GM12878 (cell line): ENCODE data around the gene NRG2. TPM values are rescaled to one million over a fixed set of nuclear protein-coding genes. Genes with fewer than 3 reads are reported as not detected.

Experiments
- ATAC-seq: fragments of 200-7000 bp; cut with Tn5 transposase; 3 replicates; pipeline ENCODE4 v1.9.1; 2020; ENCODE audit warnings: mild to moderate bottlenecking, moderate library complexity
- BruUV-seq: library from RNA; stranded (reverse); fragments of 400-500 nt; replicated peaks from 2 replicates; lab custom pipeline; 2021; lab: Mats Ljungman, UMichigan
- CTCF ChIA-PET: fragments of 300-600 bp; sonication (Branson Sonifier 250); formaldehyde crosslinking; extraction: SDS; loops from one replicate; lab custom pipeline; 2021; ENCODE audit warnings: inconsistent platforms; lab: Yijun Ruan, JAX
- POLR2A ChIA-PET: fragments of 350-600 bp; formaldehyde crosslinking; extraction: SDS; loops from one replicate; lab custom pipeline; 2021; ENCODE audit warnings: inconsistent platforms; lab: Charles Lee
- RAD21 ChIA-PET: fragments of 300-600 bp; sonication (Branson Sonifier 250); formaldehyde crosslinking; loops from one replicate; lab custom pipeline; 2023; ENCODE audit warnings: antibody characterized with exemption; ENCODE audit not compliant: unreplicated experiment; lab: Charles Lee
- SMC1A ChIA-PET: fragments of 300-600 bp; sonication (Branson Sonifier 250); formaldehyde crosslinking; loops from one replicate; lab custom pipeline; 2023; ENCODE audit not compliant: unreplicated experiment, uncharacterized antibody; lab: Charles Lee
- DNase-seq: peaks from one replicate; pipeline ENCODE4 v3.0.0-alpha.2; 2011; ENCODE audit warnings: low read depth, low spot score
- FAIRE-seq: peaks from 3 replicates; lab custom pipeline; 2011; peaks lifted over from hg19 to GRCh38; lab: Jason Lieb, UNC
- H2AFZ ChIP-seq: 2 replicates; pipeline ENCODE4 v1.6.0; 2011; ENCODE audit warnings: low read depth, low read length, control low read depth; ENCODE audit not compliant: control insufficient read depth
- H3K27ac ChIP-seq: 2 replicates; pipeline ENCODE4 v1.5.1; 2011; ENCODE audit warnings: control low read depth; ENCODE audit not compliant: control insufficient read depth, insufficient read depth
- H3K27me3 ChIP-seq, 2 experiments: replicated peaks in 1 of 2; 2 replicates each; pipeline versions ENCODE4 v1.6.0 to v1.6.1; 2011; ENCODE audit warnings: low read length in 1 of 2; ENCODE audit not compliant: control insufficient read depth in 2 of 2, insufficient read depth in 2 of 2
- H3K36me3 ChIP-seq, 2 experiments: 2 replicates each; pipeline ENCODE4 v1.5.1; 2011; ENCODE audit warnings: low read length in 1 of 2; ENCODE audit not compliant: control insufficient read depth in 2 of 2, insufficient read depth in 2 of 2
- H3K4me1 ChIP-seq: 2 replicates; pipeline ENCODE4 v1.6.1; 2011; ENCODE audit warnings: mild to moderate bottlenecking, low read length, moderate library complexity, mixed read lengths; ENCODE audit not compliant: control insufficient read depth, insufficient read depth
- H3K4me2 ChIP-seq: 2 replicates; pipeline ENCODE4 v1.6.0; 2011; ENCODE audit warnings: control low read depth; ENCODE audit not compliant: control insufficient read depth, insufficient read depth
- H3K4me3 ChIP-seq: fragments of 200-600 bp; sonication (generic); 2 replicates; pipeline ENCODE4 v1.5.1; 2016
- H3K79me2 ChIP-seq: 2 replicates; pipeline ENCODE4 v1.6.0; 2011; ENCODE audit warnings: low read length; ENCODE audit not compliant: control insufficient read depth, insufficient read depth
- H3K9ac ChIP-seq: 2 replicates; pipeline ENCODE4 v1.8.0; 2011; ENCODE audit warnings: low read length, control low read depth, mixed read lengths; ENCODE audit not compliant: control insufficient read depth, insufficient read depth
- H3K9me3 ChIP-seq: replicated peaks from 3 replicates; pipeline ENCODE4 v1.5.1; 2011; ENCODE audit warnings: mild to moderate bottlenecking, low read length; ENCODE audit not compliant: control insufficient read depth, insufficient read depth
- H4K20me1 ChIP-seq: 2 replicates; pipeline ENCODE4 v1.6.0; 2011; ENCODE audit not compliant: control insufficient read depth, insufficient read depth
- ATF7 ChIP-seq: fragments of 450-650 bp; IDR thresholded peaks from 2 replicates; pipeline ENCODE4 v1.6.1; 2016; ENCODE audit warnings: low read depth, mild to moderate bottlenecking
- BCL11A ChIP-seq: IDR thresholded peaks from 2 replicates; pipeline ENCODE4 v1.6.1; 2011; ENCODE audit warnings: low read depth, low read length
- BRCA1 ChIP-seq: IDR thresholded peaks from 2 replicates; pipeline ENCODE4 v1.6.1; 2011; ENCODE audit warnings: low read depth, low read length, improper control_type of control experiment
- CBX5 ChIP-seq: sonication (generic); IDR thresholded peaks from 2 replicates; pipeline ENCODE4 v1.6.1; 2016; ENCODE audit warnings: low read depth, moderate library complexity, mild to moderate bottlenecking, inconsistent platforms
- EED ChIP-seq: sonication (generic); IDR thresholded peaks from 2 replicates; pipeline ENCODE4 v1.6.1; 2016; ENCODE audit warnings: antibody characterized with exemption, low read depth
- GATAD2B ChIP-seq: fragments of 450-650 bp; conservative IDR thresholded peaks from 2 replicates; pipeline ENCODE4 v1.6.1; 2017; ENCODE audit warnings: low read depth, mild to moderate bottlenecking, moderate library complexity
- HDAC2 ChIP-seq: fragments of 200-600 bp; sonication (generic); IDR thresholded peaks from 2 replicates; pipeline ENCODE4 v1.6.1; 2017
- IKZF2 ChIP-seq, 2 experiments: fragments of 450-650 bp; IDR thresholded peaks; 2 replicates each; pipeline ENCODE4 v1.6.1; 2017; ENCODE audit warnings: mild to moderate bottlenecking in 2 of 2, moderate library complexity in 2 of 2
- JUND ChIP-seq: IDR thresholded peaks from 2 replicates; pipeline ENCODE4 v1.6.1; 2012; ENCODE audit warnings: low read depth, mild to moderate bottlenecking, low read length, improper control_type of control experiment, moderate library complexity
- KAT2A ChIP-seq: conservative IDR thresholded peaks from 2 replicates; pipeline ENCODE4 v1.6.1; 2011; ENCODE audit warnings: low read depth, low read length; ENCODE audit not compliant: control insufficient read depth
- MTA3 ChIP-seq: IDR thresholded peaks from 2 replicates; pipeline ENCODE4 v1.6.1; 2012; ENCODE audit warnings: low read length, inconsistent platforms, borderline replicate concordance
- NBN ChIP-seq: fragments of 450-650 bp; IDR thresholded peaks from 2 replicates; pipeline ENCODE4 v1.6.1; 2016
- NFYB ChIP-seq: IDR thresholded peaks from 2 replicates; pipeline ENCODE4 v1.6.1; 2011; ENCODE audit warnings: low read depth, mild to moderate bottlenecking, low read length, improper control_type of control experiment, moderate library complexity; ENCODE audit not compliant: insufficient read depth
- PAX5 ChIP-seq: IDR thresholded peaks from 2 replicates; pipeline ENCODE4 v1.6.1; 2011; ENCODE audit warnings: low read depth, low read length, borderline replicate concordance
- POLR2AphosphoS5 ChIP-seq: IDR thresholded peaks from 2 replicates; pipeline ENCODE4 v1.6.1; 2011; ENCODE audit warnings: mild to moderate bottlenecking, low read length, inconsistent platforms
- RAD21 ChIP-seq: IDR thresholded peaks from 2 replicates; pipeline ENCODE4 v1.6.1; 2011; ENCODE audit warnings: mild to moderate bottlenecking, low read depth, low read length, moderate library complexity; ENCODE audit not compliant: insufficient read depth
- RCOR1 ChIP-seq: conservative IDR thresholded peaks from 2 replicates; pipeline ENCODE4 v1.6.1; 2012; ENCODE audit warnings: low read depth, low read length, improper control_type of control experiment
- RUNX3 ChIP-seq: IDR thresholded peaks from 2 replicates; pipeline ENCODE4 v1.6.1; 2012; ENCODE audit warnings: low read length, inconsistent platforms
- SIX5 ChIP-seq: IDR thresholded peaks from 2 replicates; pipeline ENCODE4 v1.6.1; 2011; ENCODE audit warnings: mild to moderate bottlenecking, low read depth, low read length, moderate library complexity; ENCODE audit not compliant: severe bottlenecking
- SMAD1 ChIP-seq: fragments of 450-650 bp; IDR thresholded peaks from 2 replicates; pipeline ENCODE4 v1.6.1; 2018; ENCODE audit warnings: mild to moderate bottlenecking, low read depth; ENCODE audit not compliant: partially characterized antibody
- SP1 ChIP-seq: IDR thresholded peaks from one replicate; pipeline ENCODE4 v1.6.1; 2011; ENCODE audit warnings: low read depth, low read length
- SRF ChIP-seq, 2 experiments: IDR thresholded peaks; 2 replicates each; pipeline ENCODE4 v1.6.1; 2011; ENCODE audit warnings: low read depth in 2 of 2, low read length in 2 of 2, mild to moderate bottlenecking in 1 of 2, moderate library complexity in 1 of 2
- TAF1 ChIP-seq: IDR thresholded peaks from 2 replicates; pipeline ENCODE4 v1.6.1; 2011; ENCODE audit warnings: mild to moderate bottlenecking, low read depth, low read length, borderline replicate concordance
- TCF7 ChIP-seq: IDR thresholded peaks from 2 replicates; pipeline ENCODE4 v1.6.1; 2014; ENCODE audit warnings: antibody characterized with exemption, borderline replicate concordance
- ZNF207 ChIP-seq: fragments of 450-650 bp; IDR thresholded peaks from 2 replicates; pipeline ENCODE4 v1.6.1; 2014; ENCODE audit warnings: antibody characterized with exemption, mild to moderate bottlenecking, borderline replicate concordance
- ZNF384 ChIP-seq: IDR thresholded peaks from 2 replicates; pipeline ENCODE4 v1.6.1; 2012; ENCODE audit warnings: low read depth, mild to moderate bottlenecking, low read length, improper control_type of control experiment, borderline replicate concordance
- WGBS: methylation state at CpG from one replicate; pipeline ENCODE4 v1.1.6; 2016; ENCODE audit warnings: low lambda C conversion rate; ENCODE audit not compliant: insufficient replicate concordance, insufficient coverage; ENCODE audit errors: missing lambda C conversion rate; 5-methylcytosine and 5-hydroxymethylcytosine counted together
- in situ Hi-C: fragments of 300-500 bp; cut with MboI; formaldehyde crosslinking; loops from 9 replicates; pipeline ENCODE4 v1.14.3; 2018; ENCODE audit warnings: mixed read lengths
- intact Hi-C: fragments of 100-400 bp; cut with micrococcal nuclease; formaldehyde crosslinking; loops from one replicate; pipeline ENCODE4 v1.14.2; 2022; ENCODE audit not compliant: unreplicated experiment
- polyA plus RNA-seq, 11 experiments: library from polyadenylated mRNA; depleted of rRNA in 4 of 11; unstranded in 6 of 11; stranded (reverse) in 5 of 11; fragments of >200 nt; fragmentation: Nextera tagmentation in 4 of 11; fragmentation: Illumina TruSeq in 1 of 11; extraction: Ambion mirVana in 4 of 11; extraction: Trizol in 1 of 11; gene quantifications; 1 replicate in 1 of 11; 2 replicates in 10 of 11; pipeline versions ENCODE4 v1.2.1 to v1.2.3, GENCODE V29; 2011 to 2016; ENCODE audit warnings: inconsistent platforms in 2 of 11, missing spikeins in 2 of 11, low read depth in 1 of 11
- total RNA-seq, 4 experiments: library from RNA; depleted of rRNA in 3 of 4; stranded (reverse); fragments of >200 nt in 3 of 4; fragmentation: Illumina TruSeq in 1 of 4; extraction: Trizol in 1 of 4; gene quantifications; 2 replicates each; pipeline versions ENCODE4 v1.2.1 to v1.2.3, GENCODE V29; 2013 to 2021
- TF ChIP-seq, protein P1 (sequence below): fragments of 450-650 bp; IDR thresholded peaks from 2 replicates; pipeline ENCODE4 v1.6.1; 2017; ENCODE audit warnings: low read depth, mild to moderate bottlenecking, moderate library complexity

Gene NRG2
- total and polyA plus RNA-seq, 10 of the 15 experiments (the other 5 are each of a cell fraction or from before 2014, with no cell fraction given): 0.10 to 21.7 (median 9.6) TPM

DNA sequence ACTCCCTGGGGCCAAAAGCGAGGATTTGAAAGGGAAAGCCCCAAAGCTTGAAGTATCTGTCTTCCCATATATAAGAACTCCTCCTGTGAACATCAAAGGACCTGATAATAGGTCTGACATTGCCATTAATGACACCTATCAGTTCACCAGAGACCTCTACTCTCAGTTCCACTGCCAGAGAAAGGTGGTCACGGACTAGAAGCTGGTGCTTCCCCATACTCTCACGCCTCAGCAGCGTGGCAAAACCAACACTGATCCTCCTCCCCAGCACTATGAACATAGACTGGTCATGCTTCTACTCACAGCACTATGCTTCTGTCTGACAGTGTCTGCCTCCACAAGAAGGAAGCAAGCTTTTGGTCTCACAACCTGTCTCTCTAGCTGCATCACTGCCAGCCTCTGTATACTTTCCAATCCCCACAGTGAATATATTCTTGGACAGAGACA is 37.9 kb downstream of the NRG2 start (continued):
- TF ChIP-seq ZNF384: no peak
- peak; percentile 58 for TF ChIP-seq BCL11A
- peak; percentile 69; the same call in 1 of the 2 replicates for TF ChIP-seq ATF7
- TF ChIP-seq PAX5: peak; percentile 93
- TF ChIP-seq SIX5: no peak
- TF ChIP-seq POLR2AphosphoS5: peak; percentile 66
- TF ChIP-seq TCF7: peak; percentile 86

DNA sequence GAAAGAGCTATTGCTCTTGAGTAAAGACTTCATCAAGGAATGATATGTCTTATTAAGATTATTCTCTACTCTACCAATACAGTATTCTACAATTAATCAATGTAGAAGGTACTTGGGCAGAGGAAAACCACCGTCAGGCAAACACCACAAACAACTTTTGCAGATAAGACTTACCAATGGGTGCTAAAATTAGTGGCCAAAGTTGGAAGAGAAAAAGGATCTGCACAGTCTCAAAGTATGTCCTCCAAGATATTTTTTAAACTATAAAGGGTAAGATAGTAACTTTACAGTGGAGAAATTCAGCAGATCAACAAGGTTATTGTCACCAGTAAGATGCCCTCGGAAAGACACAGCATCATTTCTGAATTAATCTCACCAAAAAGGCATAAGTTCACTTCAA is 38.9 kb downstream of the NRG2 start:
- CTCF ChIA-PET: interaction anchor here (2.3 to 10.1 kb wide), 2 partner anchors 10 to 35 kb away, joined by 8 to 88 read pairs; no protein-coding TSS in a partner anchor
- no peak for FAIRE-seq

More for the DNA sequence above, 38.9 kb downstream of the NRG2 start:
- POLR2A ChIA-PET: interaction anchor here (0.6 to 2.6 kb wide), 5 partner anchors 17 to 39 kb away, joined by 3 to 20 read pairs (median 5); partner anchors contain the start of gene NRG2
- SMC1A ChIA-PET: interaction anchor here (0.8 to 27.7 kb wide), 7 partner anchors 10 to 38 kb away, joined by 3 to 394 read pairs (median 8); partner anchors contain the start of gene NRG2
- RAD21 ChIA-PET: interaction anchor here (1.4 to 12.2 kb wide), 3 partner anchors 33 to 35 kb away, joined by 3 to 204 read pairs (median 19); partner anchors contain the start of gene NRG2
- Histone ChIP-seq H3K9me3 (no peaks in the 10 kb centered on the region), H3K4me3 (no peak overlapping the region), H3K9ac (no peak overlapping the region), H3K27ac (no peak overlapping the region), H2AFZ (no peak overlapping the region), H3K79me2 (peaks cover 31% of the 10 kb centered on the region), H3K4me1 (peaks cover 27% of the 10 kb centered on the region), H3K4me2 (no peak overlapping the region), H3K36me3 (no peaks in the 10 kb centered on the region), H3K27me3 (no peaks in the 10 kb centered on the region), H4K20me1 (no peaks in the 10 kb centered on the region)
- BruUV-seq: no TSS peak
- in situ Hi-C loops (no loop called here), intact Hi-C loops (loop anchor here (2.0 kb wide), 1 partner anchor 39 kb away; the partner anchor contains the start of gene NRG2)
- 30% methylated on average over 2 of the region's 2 CpGs for WGBS
- DNase-seq: no peak
- ATAC-seq: no peak
- TF ChIP-seq RAD21: no peak
- no peak for TF ChIP-seq JUND
- no peak for TF ChIP-seq KAT2A
- no peak for TF ChIP-seq RUNX3
- TF ChIP-seq ZNF207: no peak
- no peak for TF ChIP-seq GATAD2B
- no peak for TF ChIP-seq NFYB
- no peak for TF ChIP-seq SMAD1
- TF ChIP-seq NBN: no peak
- TF ChIP-seq, protein P1, sequence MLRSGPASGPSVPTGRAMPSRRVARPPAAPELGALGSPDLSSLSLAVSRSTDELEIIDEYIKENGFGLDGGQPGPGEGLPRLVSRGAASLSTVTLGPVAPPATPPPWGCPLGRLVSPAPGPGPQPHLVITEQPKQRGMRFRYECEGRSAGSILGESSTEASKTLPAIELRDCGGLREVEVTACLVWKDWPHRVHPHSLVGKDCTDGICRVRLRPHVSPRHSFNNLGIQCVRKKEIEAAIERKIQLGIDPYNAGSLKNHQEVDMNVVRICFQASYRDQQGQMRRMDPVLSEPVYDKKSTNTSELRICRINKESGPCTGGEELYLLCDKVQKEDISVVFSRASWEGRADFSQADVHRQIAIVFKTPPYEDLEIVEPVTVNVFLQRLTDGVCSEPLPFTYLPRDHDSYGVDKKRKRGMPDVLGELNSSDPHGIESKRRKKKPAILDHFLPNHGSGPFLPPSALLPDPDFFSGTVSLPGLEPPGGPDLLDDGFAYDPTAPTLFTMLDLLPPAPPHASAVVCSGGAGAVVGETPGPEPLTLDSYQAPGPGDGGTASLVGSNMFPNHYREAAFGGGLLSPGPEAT: no peak
- no peak for TF ChIP-seq IKZF2 (IDR thresholded peaks at IDR 0.05)
- TF ChIP-seq RCOR1: no peak
- TF ChIP-seq BRCA1: no peak
- no peak for TF ChIP-seq MTA3
- TF ChIP-seq CBX5: no peak
- no peak for TF ChIP-seq EED
- no peak for TF ChIP-seq TAF1
- TF ChIP-seq HDAC2: no peak
- TF ChIP-seq SRF (IDR thresholded peaks at IDR 0.05; ENCODE audit: low read depth in 2 of 2, low read length in 2 of 2): no peak
- TF ChIP-seq SP1: no peak
